Natural killer cell (primary cell): ENCODE measurements around the gene SULF2. TPM values are rescaled to one million over a fixed set of nuclear protein-coding genes. Genes with fewer than 3 reads are reported as not detected.

Experiments
- ATAC-seq, 3 donors: fragments of 150-1000 bp in 2 of 3; fragments of 200-7000 bp in 1 of 3; cut with Tn5 transposase; 1 replicate in 1 of 3; 2 replicates in 2 of 3; pipeline ENCODE4 v1.10.0; 2021; ENCODE audit warnings: mild to moderate bottlenecking in 2 of 3, moderate library complexity in 2 of 3
- DNase-seq, 2 donors: peaks; one replicate each; pipeline versions ENCODE4 v3.0.0 to v3.0.0-alpha.2; 2013 to 2021; ENCODE audit warnings: mixed read lengths in 1 of 2
- H3K27ac ChIP-seq: one replicate; pipeline ENCODE4 v1.5.1; 2013; ENCODE audit warnings: mild to moderate bottlenecking, low read length
- H3K27me3 ChIP-seq: one replicate; pipeline ENCODE4 v1.6.1; 2013; ENCODE audit warnings: low read length; ENCODE audit not compliant: control insufficient read depth, insufficient read depth
- H3K36me3 ChIP-seq: one replicate; pipeline ENCODE4 v1.6.1; 2013; ENCODE audit warnings: low read length; ENCODE audit not compliant: control insufficient read depth, insufficient read depth
- H3K4me1 ChIP-seq: one replicate; pipeline ENCODE4 v1.6.1; 2013; ENCODE audit warnings: low read length; ENCODE audit not compliant: control insufficient read depth, insufficient read depth
- H3K4me3 ChIP-seq: one replicate; pipeline ENCODE4 v1.5.1; 2013; ENCODE audit warnings: low read length
- H3K9me3 ChIP-seq: one replicate; pipeline ENCODE4 v1.6.1; 2013; ENCODE audit warnings: low read length; ENCODE audit not compliant: control insufficient read depth, insufficient read depth
- H3K27ac Mint-ChIP-seq, 2 donors: one replicate each; pipeline ENCODE4 v1.8.0; 2022; ENCODE audit warnings: mild to moderate bottlenecking in 2 of 2, mixed read lengths in 2 of 2, moderate library complexity in 1 of 2
- H3K27me3 Mint-ChIP-seq, 2 donors: one replicate each; pipeline ENCODE4 v1.8.0; 2022; ENCODE audit warnings: low read depth in 2 of 2, mixed read lengths in 2 of 2
- H3K36me3 Mint-ChIP-seq: one replicate; pipeline ENCODE4 v1.8.0; 2022; ENCODE audit warnings: mixed read lengths
- H3K4me1 Mint-ChIP-seq, 2 donors: one replicate each; pipeline ENCODE4 v1.8.0; 2022; ENCODE audit warnings: mixed read lengths in 2 of 2
- H3K4me3 Mint-ChIP-seq: one replicate; pipeline ENCODE4 v1.8.0; 2022; ENCODE audit warnings: mild to moderate bottlenecking, moderate library complexity, mixed read lengths
- H3K9me3 Mint-ChIP-seq, 2 donors: one replicate each; pipeline ENCODE4 v1.8.0; 2022; ENCODE audit warnings: mixed read lengths in 2 of 2
- whole genome bisulfite sequencing: methylation state at CpG from one replicate; pipeline ENCODE4 v1.1.7; 2013; ENCODE audit warnings: missing lambda C conversion rate; ENCODE audit not compliant: insufficient coverage; 5-methylcytosine and 5-hydroxymethylcytosine counted together
- intact Hi-C: fragments of 100-400 bp; cut with micrococcal nuclease; formaldehyde crosslinking; loops from one replicate; pipeline ENCODE4 v1.14.2; 2022
- total RNA-seq, 4 donors: library from RNA; stranded (reverse); fragments of 120-200 nt in 1 of 4; gene quantifications; one replicate each; pipeline versions ENCODE4 v1.2.3 to v1.2.4, GENCODE V29; 2013 to 2022
- TF ChIP-seq, protein P1 (sequence below): fragments of 200-600 bp; IDR thresholded peaks from one replicate; pipeline ENCODE4 v1.8.0; 2022; ENCODE audit warnings: antibody characterized with exemption

The SULF2 gene
- total RNA-seq, 3 donors from 2014 or later (not counting 1 experiment from before 2014, with no cell fraction given): 8.1 to 48.7 (median 12.3) TPM

DNA sequence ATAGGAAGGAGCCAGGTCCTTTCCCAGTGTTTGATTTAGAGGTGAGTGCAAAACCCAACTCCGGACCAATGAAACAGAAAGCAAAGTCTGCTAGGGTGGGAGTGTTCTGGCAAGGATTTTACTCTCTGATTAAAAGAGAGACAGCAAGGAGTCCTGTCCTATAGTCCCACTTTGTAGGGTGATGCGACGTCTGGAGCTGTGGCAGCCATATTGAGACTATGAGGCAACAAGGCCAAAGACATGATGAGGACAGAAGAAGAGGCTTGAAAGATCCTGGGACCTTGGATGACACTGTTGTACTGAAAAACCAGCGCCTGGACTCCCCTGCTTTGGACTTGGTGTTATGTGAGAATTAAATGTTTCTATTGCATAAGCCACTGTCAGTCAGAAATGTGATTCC, 8.1 kb downstream of the SULF2 start:
- Histone ChIP-seq H3K4me1 (peaks cover 14% of the 10 kb centered on the region), H3K27me3 (no peaks in the 10 kb centered on the region), H3K27ac (no peak overlapping the region), H3K36me3 (no peaks in the 10 kb centered on the region), H3K9me3 (peaks cover 4% of the 10 kb centered on the region), H3K4me3 (no peak overlapping the region)
- H3K27ac Mint-ChIP-seq: no peak overlapping the region
- ATAC-seq (no peak), DNase-seq (no peak)
- intact Hi-C loops: no loop called here
- H3K9me3 Mint-ChIP-seq: no peaks in the 10 kb centered on the region
- H3K27me3 Mint-ChIP-seq: peaks cover 5 to 11% of the 10 kb centered on the region in 2 donors
- no peaks in the 10 kb centered on the region for H3K36me3 Mint-ChIP-seq
- H3K4me1 Mint-ChIP-seq: no peaks in the 10 kb centered on the region
- 94% methylated on average over 4 of the region's 4 CpGs for WGBS
- no peak overlapping the region for H3K4me3 Mint-ChIP-seq
- TF ChIP-seq, protein P1, sequence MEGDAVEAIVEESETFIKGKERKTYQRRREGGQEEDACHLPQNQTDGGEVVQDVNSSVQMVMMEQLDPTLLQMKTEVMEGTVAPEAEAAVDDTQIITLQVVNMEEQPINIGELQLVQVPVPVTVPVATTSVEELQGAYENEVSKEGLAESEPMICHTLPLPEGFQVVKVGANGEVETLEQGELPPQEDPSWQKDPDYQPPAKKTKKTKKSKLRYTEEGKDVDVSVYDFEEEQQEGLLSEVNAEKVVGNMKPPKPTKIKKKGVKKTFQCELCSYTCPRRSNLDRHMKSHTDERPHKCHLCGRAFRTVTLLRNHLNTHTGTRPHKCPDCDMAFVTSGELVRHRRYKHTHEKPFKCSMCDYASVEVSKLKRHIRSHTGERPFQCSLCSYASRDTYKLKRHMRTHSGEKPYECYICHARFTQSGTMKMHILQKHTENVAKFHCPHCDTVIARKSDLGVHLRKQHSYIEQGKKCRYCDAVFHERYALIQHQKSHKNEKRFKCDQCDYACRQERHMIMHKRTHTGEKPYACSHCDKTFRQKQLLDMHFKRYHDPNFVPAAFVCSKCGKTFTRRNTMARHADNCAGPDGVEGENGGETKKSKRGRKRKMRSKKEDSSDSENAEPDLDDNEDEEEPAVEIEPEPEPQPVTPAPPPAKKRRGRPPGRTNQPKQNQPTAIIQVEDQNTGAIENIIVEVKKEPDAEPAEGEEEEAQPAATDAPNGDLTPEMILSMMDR: no peak

DNA sequence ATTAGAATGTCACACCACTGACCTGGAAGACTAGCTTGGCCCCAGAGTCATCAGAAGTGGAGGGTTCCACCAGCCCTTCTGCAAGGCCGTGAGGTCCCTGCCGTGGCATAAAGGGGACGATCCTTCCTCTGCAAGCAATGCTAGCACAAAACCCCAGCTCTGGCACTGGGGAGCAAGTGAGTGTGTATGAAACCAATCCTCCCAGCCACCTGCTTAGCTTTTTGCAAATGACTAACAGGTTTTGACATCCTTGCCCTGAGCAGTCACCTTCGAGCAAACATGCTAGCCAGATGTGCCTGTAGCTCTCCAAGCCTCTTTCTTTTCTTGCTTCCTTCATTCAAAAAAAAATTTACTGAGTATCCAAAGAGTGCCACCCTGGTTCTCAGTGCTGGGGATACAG, 8.6 kb downstream of the SULF2 start:
- WGBS: 84% methylated on average over 4 of the region's 4 CpGs
- H3K27ac Mint-ChIP-seq: no peak overlapping the region
- peaks cover 15% of the 10 kb centered on the region for H3K4me1 ChIP-seq
- no peaks in the 10 kb centered on the region for H3K9me3 Mint-ChIP-seq
- no peaks in the 10 kb centered on the region for H3K27me3 ChIP-seq
- no peaks in the 10 kb centered on the region for H3K4me1 Mint-ChIP-seq
- intact Hi-C loops: no loop called here
- ATAC-seq (no peak), DNase-seq (no peak)
- TF ChIP-seq, protein P1: no peak
- H3K4me3 Mint-ChIP-seq: no peak overlapping the region
- no peak overlapping the region for H3K4me3 ChIP-seq
- no peaks in the 10 kb centered on the region for H3K36me3 ChIP-seq
- peaks cover 5 to 7% of the 10 kb centered on the region in 2 donors for H3K27me3 Mint-ChIP-seq
- peaks cover 4% of the 10 kb centered on the region for H3K9me3 ChIP-seq
- no peak overlapping the region for H3K27ac ChIP-seq
- no peaks in the 10 kb centered on the region for H3K36me3 Mint-ChIP-seq

DNA sequence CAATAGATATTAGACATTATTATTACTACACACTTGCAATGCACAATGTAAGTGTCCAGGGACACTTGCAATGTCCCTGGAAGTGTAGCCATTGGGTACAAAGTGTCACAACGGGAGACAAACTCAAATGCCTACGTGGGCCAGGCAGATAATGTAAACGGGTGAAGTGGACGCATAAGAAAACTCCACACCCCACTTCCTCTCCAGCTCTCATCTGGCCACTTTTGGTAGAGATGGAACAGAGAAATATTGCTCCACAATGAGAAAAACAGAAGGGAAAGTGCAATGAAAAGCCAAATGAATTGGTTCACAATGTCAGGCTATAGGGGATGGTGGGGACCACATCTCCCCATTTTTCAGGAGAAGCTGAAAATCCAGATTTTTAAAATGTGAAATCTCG, 9.4 kb downstream of the SULF2 start:
- Mint-ChIP-seq H3K27ac (no peak overlapping the region), H3K4me3 (no peak overlapping the region), H3K4me1 (no peaks in the 10 kb centered on the region), H3K9me3 (no peaks in the 10 kb centered on the region), H3K27me3 (peaks cover 5 to 7% of the 10 kb centered on the region in 2 donors), H3K36me3 (no peaks in the 10 kb centered on the region)
- intact Hi-C loops: no loop called here
- Histone ChIP-seq H3K4me1 (peaks cover 16% of the 10 kb centered on the region), H3K27me3 (no peaks in the 10 kb centered on the region), H3K4me3 (no peak overlapping the region), H3K36me3 (no peaks in the 10 kb centered on the region), H3K9me3 (peaks cover 4% of the 10 kb centered on the region), H3K27ac (no peak overlapping the region)
- 68% methylated on average over 3 of the region's 5 CpGs for WGBS
- TF ChIP-seq, protein P1: no peak
- no peak for ATAC-seq
- no peak for DNase-seq

DNA sequence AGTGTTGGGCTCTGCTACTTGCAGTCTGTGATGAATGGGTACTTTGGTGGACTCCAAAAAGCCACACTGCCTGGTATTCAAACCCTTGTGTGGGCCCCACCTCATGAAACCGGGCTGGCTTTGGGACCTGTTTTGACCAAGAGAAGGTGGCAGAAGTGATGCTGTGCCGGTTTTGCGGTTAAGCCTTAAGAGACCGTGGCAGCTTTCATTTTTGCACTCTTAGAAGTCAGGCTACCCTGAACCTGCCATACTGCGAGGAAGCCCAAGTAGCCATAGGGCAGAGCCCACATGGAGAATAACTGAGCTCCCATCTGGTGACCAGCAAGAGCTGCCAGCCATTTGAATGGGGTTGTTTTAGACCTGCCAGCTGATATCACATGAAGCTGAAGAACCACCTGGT, 10.2 kb downstream of the SULF2 start:
- TF ChIP-seq, protein P1: no peak
- H3K9me3 Mint-ChIP-seq: no peaks in the 10 kb centered on the region
- H3K27me3 Mint-ChIP-seq: peaks cover 5 to 7% of the 10 kb centered on the region in 2 donors
- H3K36me3 Mint-ChIP-seq: no peaks in the 10 kb centered on the region
- H3K36me3 ChIP-seq: no peaks in the 10 kb centered on the region
- no peaks in the 10 kb centered on the region for H3K27me3 ChIP-seq
- no peak overlapping the region for H3K4me3 Mint-ChIP-seq
- peaks cover 8% of the 10 kb centered on the region for H3K9me3 ChIP-seq
- peaks cover 21% of the 10 kb centered on the region for H3K4me1 ChIP-seq
- ATAC-seq: no peak
- no peak overlapping the region for H3K27ac ChIP-seq
- no peak for DNase-seq
- no peak overlapping the region for H3K4me3 ChIP-seq
- intact Hi-C loops: no loop called here
- no peak overlapping the region for H3K27ac Mint-ChIP-seq
- WGBS: 84% methylated on average over 5 of the region's 5 CpGs
- H3K4me1 Mint-ChIP-seq: no peaks in the 10 kb centered on the region
